Dendritic cell treated with granulocyte-macrophage colony-stimulating factor and Interleukin-4, amounts not matched to agents 40 ng/mL and 50 ng/mL, for 4 days (primary cell): ENCODE measurements around the gene AP4M1.

Experiments
- H3K27ac Mint-ChIP-seq: one replicate; pipeline ENCODE4 v1.8.0; 2022; ENCODE audit warnings: mild to moderate bottlenecking, mixed read lengths
- H3K27me3 Mint-ChIP-seq: one replicate; pipeline ENCODE4 v1.8.0; 2022; ENCODE audit warnings: mild to moderate bottlenecking, mixed read lengths
- H3K36me3 Mint-ChIP-seq: one replicate; pipeline ENCODE4 v1.8.0; 2022; ENCODE audit warnings: low read depth, mixed read lengths
- H3K4me1 Mint-ChIP-seq: one replicate; pipeline ENCODE4 v1.8.0; 2022; ENCODE audit warnings: low read depth, mixed read lengths
- H3K4me3 Mint-ChIP-seq: one replicate; pipeline ENCODE4 v1.8.0; 2022; ENCODE audit warnings: mild to moderate bottlenecking, moderate library complexity, mixed read lengths
- H3K9me3 Mint-ChIP-seq: one replicate; pipeline ENCODE4 v1.8.0; 2022; ENCODE audit warnings: mixed read lengths
- intact Hi-C: fragments of 100-400 bp; cut with micrococcal nuclease; formaldehyde crosslinking; loops from one replicate; pipeline ENCODE4 v1.15.0; 2022

The AP4M1 gene

GRCh38 chr7:100101016-100101862 lies at the start of gene AP4M1, which contains the start of gene MCM7:
AP4M1 (plus strand) TSS chr7:100101643; CDS start chr7:100101715, 72 bp downstream.
MCM7 (minus strand) TSS chr7:100101397; CDS start chr7:100101294, 103 bp downstream.
- H3K36me3 Mint-ChIP-seq = peaks cover 83% of the 10 kb centered on the region
- H3K4me3 Mint-ChIP-seq = peak within 1 kb of the TSS; percentile 93
- intact Hi-C loops = loop anchor here (2.0 kb wide), 3 partner anchors 18 to 26 kb away; partner anchors contain the start of genes CNPY4, MBLAC1, TAF6 and ZNF3
- H3K27ac Mint-ChIP-seq = peak within 1 kb of the TSS; percentile 98
- no peaks in the 10 kb centered on the region for H3K27me3 Mint-ChIP-seq
- H3K4me1 Mint-ChIP-seq = peaks cover 30% of the 10 kb centered on the region
- H3K9me3 Mint-ChIP-seq = no peaks in the 10 kb centered on the region

GRCh38 chr7:100053215-100053614 lies 48.2 kb upstream of the AP4M1 start:
- H3K4me1 Mint-ChIP-seq = peaks cover 14% of the 10 kb centered on the region
- no peak overlapping the region for H3K27ac Mint-ChIP-seq
- intact Hi-C loops = loop anchor here (10.0 kb wide), 1 partner anchor 138 kb away; the partner anchor contains the start of gene TRIM4
- no peak overlapping the region for H3K4me3 Mint-ChIP-seq
- no peaks in the 10 kb centered on the region for H3K27me3 Mint-ChIP-seq
- peaks cover 31% of the 10 kb centered on the region for H3K36me3 Mint-ChIP-seq
- no peaks in the 10 kb centered on the region for H3K9me3 Mint-ChIP-seq

GRCh38 chr7:100057006-100057405 lies 44.4 kb upstream of the AP4M1 start:
- H3K4me1 Mint-ChIP-seq = no peaks in the 10 kb centered on the region
- no peak overlapping the region for H3K27ac Mint-ChIP-seq
- intact Hi-C loops = loop anchor here (10.0 kb wide), 1 partner anchor 142 kb away; the partner anchor contains the start of gene TRIM4
- H3K36me3 Mint-ChIP-seq = peaks cover 58% of the 10 kb centered on the region
- H3K9me3 Mint-ChIP-seq = no peaks in the 10 kb centered on the region
- no peak overlapping the region for H3K4me3 Mint-ChIP-seq
- no peaks in the 10 kb centered on the region for H3K27me3 Mint-ChIP-seq

- no peak overlapping the region for H3K4me3 Mint-ChIP-seq
- intact Hi-C loops = loop anchor here (10.0 kb wide), 1 partner anchor 144 kb away; the partner anchor contains the start of gene TRIM4
- H3K9me3 Mint-ChIP-seq = no peaks in the 10 kb centered on the region
- no peak overlapping the region for H3K27ac Mint-ChIP-seq
- peaks cover 75% of the 10 kb centered on the region for H3K36me3 Mint-ChIP-seq
- H3K27me3 Mint-ChIP-seq = no peaks in the 10 kb centered on the region
- H3K4me1 Mint-ChIP-seq = no peaks in the 10 kb centered on the region
Measured at GRCh38 chr7:100059251-100059739, 42.1 kb upstream of the AP4M1 start.

GRCh38 chr7:100061518-100062193 lies 39.8 kb upstream of the AP4M1 start:
- intact Hi-C loops = no loop called here
- no peaks in the 10 kb centered on the region for H3K27me3 Mint-ChIP-seq
- peaks cover 84% of the 10 kb centered on the region for H3K36me3 Mint-ChIP-seq
- no peak overlapping the region for H3K27ac Mint-ChIP-seq
- H3K4me3 Mint-ChIP-seq = no peak overlapping the region
- no peaks in the 10 kb centered on the region for H3K4me1 Mint-ChIP-seq
- H3K9me3 Mint-ChIP-seq = no peaks in the 10 kb centered on the region

GRCh38 chr7:100063376-100063775 lies 38.1 kb upstream of the AP4M1 start:
- Mint-ChIP-seq H3K4me3 (no peak overlapping the region), H3K36me3 (peaks cover 83% of the 10 kb centered on the region), H3K9me3 (no peaks in the 10 kb centered on the region), H3K27me3 (no peaks in the 10 kb centered on the region), H3K4me1 (no peaks in the 10 kb centered on the region), H3K27ac (no peak overlapping the region)
- intact Hi-C loops = no loop called here

GRCh38 chr7:100064162-100064561 lies 37.3 kb upstream of the AP4M1 start:
- H3K27me3 Mint-ChIP-seq = no peaks in the 10 kb centered on the region
- H3K4me3 Mint-ChIP-seq = no peak overlapping the region
- intact Hi-C loops = no loop called here
- H3K4me1 Mint-ChIP-seq = no peaks in the 10 kb centered on the region
- H3K27ac Mint-ChIP-seq = no peak overlapping the region
- peaks cover 77% of the 10 kb centered on the region for H3K36me3 Mint-ChIP-seq
- no peaks in the 10 kb centered on the region for H3K9me3 Mint-ChIP-seq

GRCh38 chr7:100065452-100066186 lies 35.8 kb upstream of the AP4M1 start:
- H3K36me3 Mint-ChIP-seq = peaks cover 78% of the 10 kb centered on the region
- H3K4me1 Mint-ChIP-seq = no peaks in the 10 kb centered on the region
- H3K4me3 Mint-ChIP-seq = no peak overlapping the region
- intact Hi-C loops = no loop called here
- peaks cover 10% of the 10 kb centered on the region for H3K9me3 Mint-ChIP-seq
- no peak overlapping the region for H3K27ac Mint-ChIP-seq
- no peaks in the 10 kb centered on the region for H3K27me3 Mint-ChIP-seq

GRCh38 chr7:100066953-100067352 lies 34.5 kb upstream of the AP4M1 start:
- Mint-ChIP-seq H3K27ac (no peak overlapping the region), H3K36me3 (peaks cover 78% of the 10 kb centered on the region), H3K9me3 (peaks cover 23% of the 10 kb centered on the region), H3K4me1 (no peaks in the 10 kb centered on the region), H3K27me3 (no peaks in the 10 kb centered on the region), H3K4me3 (no peak overlapping the region)
- intact Hi-C loops = no loop called here

GRCh38 chr7:100069991-100070390 lies 31.5 kb upstream of the AP4M1 start:
- Mint-ChIP-seq H3K27me3 (no peaks in the 10 kb centered on the region), H3K4me1 (no peaks in the 10 kb centered on the region), H3K9me3 (peaks cover 40% of the 10 kb centered on the region), H3K27ac (no peak overlapping the region), H3K36me3 (peaks cover 78% of the 10 kb centered on the region), H3K4me3 (no peak overlapping the region)
- intact Hi-C loops = no loop called here

GRCh38 chr7:100071018-100071723 lies 30.3 kb upstream of the AP4M1 start:
- intact Hi-C loops = no loop called here
- H3K27ac Mint-ChIP-seq = no peak overlapping the region
- peaks cover 40% of the 10 kb centered on the region for H3K9me3 Mint-ChIP-seq
- H3K4me3 Mint-ChIP-seq = no peak overlapping the region
- H3K36me3 Mint-ChIP-seq = peaks cover 87% of the 10 kb centered on the region
- H3K4me1 Mint-ChIP-seq = no peaks in the 10 kb centered on the region
- no peaks in the 10 kb centered on the region for H3K27me3 Mint-ChIP-seq

GRCh38 chr7:100072462-100072861 lies 29.0 kb upstream of the AP4M1 start:
- peaks cover 5% of the 10 kb centered on the region for H3K4me1 Mint-ChIP-seq
- intact Hi-C loops = no loop called here
- no peaks in the 10 kb centered on the region for H3K27me3 Mint-ChIP-seq
- no peak overlapping the region for H3K27ac Mint-ChIP-seq
- H3K36me3 Mint-ChIP-seq = peaks cover 90% of the 10 kb centered on the region
- no peak overlapping the region for H3K4me3 Mint-ChIP-seq
- peaks cover 40% of the 10 kb centered on the region for H3K9me3 Mint-ChIP-seq

- Mint-ChIP-seq H3K27me3 (no peaks in the 10 kb centered on the region), H3K36me3 (peaks cover 96% of the 10 kb centered on the region), H3K4me3 (no peak overlapping the region), H3K9me3 (peaks cover 38% of the 10 kb centered on the region), H3K27ac (no peak overlapping the region), H3K4me1 (peaks cover 17% of the 10 kb centered on the region)
- intact Hi-C loops = no loop called here
Measured at GRCh38 chr7:100074841-100075240, 26.6 kb upstream of the AP4M1 start.
